Aorta (tissue), 5 donors: ENCODE results near the gene FMNL2. TPM values are rescaled to one million over a fixed set of nuclear protein-coding genes. Genes with fewer than 3 reads are reported as not detected.
"Not testable (repeated sequence)": the region's sequence is repeated elsewhere in the genome, so short reads cannot be mapped to it uniquely, and the experiment has no call there.

Experiments
- ATAC-seq: fragments of 200-7000 bp; cut with Tn5 transposase; one replicate; pipeline ENCODE4 v1.9.1; 2022; ENCODE audit warnings: moderate library complexity; ENCODE audit not compliant: low FRiP score
- DNase-seq, 2 donors: peaks; one replicate each; pipeline ENCODE4 v3.0.0-alpha.2; 2020
- H3K27ac ChIP-seq, 2 donors: one replicate each; pipeline ENCODE4 v1.5.1; 2013; ENCODE audit warnings: low read length in 2 of 2, mild to moderate bottlenecking in 2 of 2, moderate library complexity in 2 of 2, control low read depth in 1 of 2, inconsistent platforms in 1 of 2, low read depth in 1 of 2
- H3K27me3 ChIP-seq, 2 donors: one replicate each; pipeline ENCODE4 v1.6.1; 2013; ENCODE audit warnings: control low read depth in 1 of 2, low read length in 1 of 2, mild to moderate bottlenecking in 1 of 2, moderate library complexity in 1 of 2; ENCODE audit not compliant: insufficient read depth in 2 of 2, control insufficient read depth in 1 of 2
- H3K36me3 ChIP-seq, 2 donors: one replicate each; pipeline ENCODE4 v1.6.1; 2013; ENCODE audit warnings: control low read depth in 1 of 2, low read length in 1 of 2, mild to moderate bottlenecking in 1 of 2; ENCODE audit not compliant: insufficient read depth in 2 of 2, control insufficient read depth in 1 of 2
- H3K4me1 ChIP-seq, 2 donors: one replicate each; pipeline ENCODE4 v1.6.1; 2013; ENCODE audit warnings: low read length in 2 of 2, control low read depth in 1 of 2, mild to moderate bottlenecking in 1 of 2, moderate library complexity in 1 of 2; ENCODE audit not compliant: insufficient read depth in 2 of 2, control insufficient read depth in 1 of 2
- H3K4me3 ChIP-seq, 2 donors: one replicate each; pipeline ENCODE4 v1.5.1; 2013; ENCODE audit warnings: low read length in 2 of 2, control low read depth in 1 of 2, mild to moderate bottlenecking in 1 of 2
- H3K9me3 ChIP-seq: one replicate; pipeline ENCODE4 v1.6.1; 2013; ENCODE audit warnings: mild to moderate bottlenecking, low read length; ENCODE audit not compliant: control insufficient read depth
- WGBS, 2 donors: extraction: QIAGEN DNeasy Blood & Tissue Kit; methylation state at CpG; one replicate each; pipeline ENCODE4 v1.1.7; 2013; 5-methylcytosine and 5-hydroxymethylcytosine counted together
- intact Hi-C, 2 donors: fragments of 100-400 bp; cut with DNase I; formaldehyde crosslinking; loops; one replicate each; pipeline versions ENCODE4 v1.14.2 to v1.15.0; 2022
- polyA plus RNA-seq, 2 donors: library from polyadenylated mRNA; stranded (reverse); fragments of 200-250 nt; gene quantifications; one replicate each; pipeline ENCODE4 v1.2.3, GENCODE V29; 2013
- total RNA-seq, 2 donors: library from RNA; stranded (reverse); fragmentation: NEBNext Ultra II Directional; extraction: Animal tissue kit (Norgen Biotek cat#: 25700); gene quantifications; one replicate each; pipeline ENCODE4 v1.2.1, GENCODE V29; 2021
- donor health status: healthy with polysubstance abuse.
- donor health status: Bipolar disorder and iron deficiency.
- donor health status: DM: no; HTN: no; CAD: no.
- donor health status: DM: no; HTN: no; CAD: no.
- donor health status: DM: yes; HTN: yes; CAD: no.

The FMNL2 gene
- total and polyA plus RNA-seq, 4 donors: 10.7 to 55.1 (median 33.7) TPM

DNA sequence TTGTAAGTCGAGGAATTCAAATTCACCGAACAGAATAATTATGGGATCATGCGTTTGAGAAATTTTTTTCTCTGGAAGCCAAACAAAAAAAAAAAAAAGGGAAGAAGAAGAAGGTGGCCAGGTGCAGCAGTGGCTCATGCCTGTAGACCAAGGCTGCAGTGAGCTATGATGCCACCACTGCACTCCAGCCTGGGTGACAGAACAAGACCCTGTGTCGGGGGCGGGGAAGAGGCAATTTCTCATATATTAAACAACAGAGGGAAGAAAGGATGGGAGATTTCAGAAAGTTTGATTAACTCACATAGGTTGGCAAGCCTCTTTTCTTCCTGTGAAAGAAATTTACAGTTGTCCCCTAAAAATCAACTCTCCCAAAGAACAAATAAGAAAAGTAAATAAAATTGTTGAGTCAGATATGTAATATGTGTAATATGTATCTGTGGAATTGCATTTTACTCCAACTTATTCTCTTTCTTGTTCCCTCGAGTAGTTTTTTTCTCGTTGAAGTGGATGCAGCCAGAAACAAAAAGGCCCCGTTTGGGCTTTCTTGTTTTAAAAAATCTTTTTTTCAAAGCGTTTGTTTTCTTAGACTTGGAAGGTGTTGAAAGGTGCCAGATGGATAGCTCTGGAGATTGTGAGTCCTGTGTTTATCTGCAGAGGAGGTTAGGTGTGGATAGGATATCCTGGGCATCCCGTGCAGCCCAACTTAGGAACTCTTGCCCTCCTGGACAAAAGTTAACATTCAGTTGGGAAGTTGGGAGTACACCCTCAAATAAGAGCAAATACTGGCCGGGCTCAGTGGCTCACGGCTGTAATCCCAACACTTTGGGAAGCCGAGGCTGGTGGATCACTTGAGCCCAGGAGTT is 25.4 kb upstream of the FMNL2 start:
- WGBS, 2 donors: 45 to 50% methylated on average over 13 of the region's 13 CpGs

DNA sequence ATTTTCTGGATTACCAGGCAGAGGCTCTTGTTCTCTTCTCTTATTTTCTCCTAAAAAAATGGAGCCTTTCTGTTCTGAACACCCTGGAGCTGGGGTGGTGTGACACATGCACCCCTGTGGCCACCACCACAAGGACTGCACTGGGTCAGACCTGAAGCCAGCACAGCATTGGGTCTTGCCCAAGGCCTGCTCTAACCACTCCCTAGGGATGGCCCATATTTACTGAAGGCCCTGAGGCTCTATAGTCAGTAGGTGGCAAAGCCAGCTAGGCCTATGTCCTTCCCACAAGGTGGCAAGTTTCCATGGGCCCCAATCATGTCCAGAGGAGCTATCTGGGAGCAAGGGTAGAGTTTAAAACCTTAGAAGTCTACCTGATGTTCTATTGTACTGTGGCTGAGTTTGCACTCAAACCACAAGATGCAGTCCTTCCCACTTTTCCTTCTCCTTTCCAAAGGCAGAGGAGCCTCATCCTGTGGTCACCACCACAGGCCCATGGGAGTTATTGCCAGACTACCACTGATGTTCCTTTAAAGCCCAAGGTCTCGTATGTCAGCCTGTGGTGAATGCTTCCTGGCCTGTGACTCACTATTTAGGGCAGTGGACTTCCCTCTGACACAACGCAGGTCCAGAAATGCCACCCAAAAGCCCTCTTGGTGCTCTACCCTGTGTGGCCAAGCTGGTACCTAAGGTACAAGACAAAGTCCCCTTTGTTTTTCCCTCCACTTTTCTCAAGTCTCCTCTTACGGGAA is 15.0 kb upstream of the FMNL2 start:
- intact Hi-C loops: no loop called here
- 83 to 90% methylated on average over 3 of the region's 3 CpGs for WGBS, 2 donors
- Histone ChIP-seq H3K36me3 (no peaks in the 10 kb centered on the region), H3K27me3 (no peaks in the 10 kb centered on the region), H3K4me1 (no peaks in the 10 kb centered on the region), H3K27ac (no peak overlapping the region), H3K4me3 (no peak overlapping the region), H3K9me3 (no peaks in the 10 kb centered on the region)
- no peak for ATAC-seq
- DNase-seq: no peak

More for the DNA sequence above, 25.4 kb upstream of the FMNL2 start:
- H3K27ac ChIP-seq: no peak overlapping the region
- ATAC-seq: no peak
- intact Hi-C loops: no loop called here
- H3K4me1 ChIP-seq: no peaks in the 10 kb centered on the region
- H3K36me3 ChIP-seq: no peaks in the 10 kb centered on the region
- H3K9me3 ChIP-seq: no peaks in the 10 kb centered on the region
- no peaks in the 10 kb centered on the region for H3K27me3 ChIP-seq
- no peak for DNase-seq
- no peak overlapping the region for H3K4me3 ChIP-seq

GRCh38 chr2:152320814-152321213 is 14.2 kb upstream of the FMNL2 start:
- intact Hi-C loops: no loop called here
- no peaks in the 10 kb centered on the region for H3K36me3 ChIP-seq
- ATAC-seq (no peak), DNase-seq (no peak)
- H3K4me3 ChIP-seq: no peak overlapping the region
- 91 to 94% methylated on average over 5 of the region's 5 CpGs for WGBS, 2 donors
- no peak overlapping the region for H3K27ac ChIP-seq
- H3K27me3 ChIP-seq: no peaks in the 10 kb centered on the region
- H3K4me1 ChIP-seq: no peaks in the 10 kb centered on the region
- H3K9me3 ChIP-seq: no peaks in the 10 kb centered on the region

DNA sequence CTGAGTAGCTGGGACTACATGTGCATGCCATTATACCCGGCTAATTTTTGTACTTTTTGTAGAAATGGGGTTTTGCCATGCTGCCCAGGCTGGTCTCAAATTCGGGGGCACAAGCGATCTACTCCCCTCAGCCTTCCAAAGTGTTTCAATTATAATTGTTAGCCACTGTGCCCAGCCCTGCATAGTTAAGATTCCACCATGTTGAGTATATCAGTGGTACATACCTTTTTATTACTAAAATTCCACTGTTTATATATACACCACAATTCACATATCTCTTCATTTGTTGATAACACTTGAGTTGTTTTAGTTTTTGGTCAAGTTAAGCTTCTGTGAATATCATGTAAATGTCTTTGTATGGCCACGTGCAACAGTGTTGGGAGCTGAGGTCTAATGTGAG is 12.8 kb upstream of the FMNL2 start:
- H3K27me3 ChIP-seq: no peaks in the 10 kb centered on the region

DNA sequence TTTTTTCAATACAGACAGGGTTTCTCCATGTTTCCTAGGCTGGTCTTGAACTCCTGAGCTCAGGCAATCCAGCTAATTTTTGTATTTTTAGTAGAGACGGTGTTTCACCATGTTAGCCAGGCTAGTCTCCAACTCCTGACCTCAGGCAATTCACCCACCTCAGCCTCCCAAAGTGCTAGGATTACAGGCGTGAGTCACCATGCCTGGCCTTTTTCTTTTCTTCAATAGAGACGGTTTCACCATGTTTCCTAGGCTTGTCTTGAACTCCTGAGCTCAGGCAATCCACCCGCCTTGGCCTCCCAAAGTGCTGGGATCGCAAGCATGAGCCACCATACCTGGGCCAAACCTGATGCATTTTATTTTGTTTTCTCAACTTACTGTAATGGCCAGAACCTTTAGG is 9.8 kb upstream of the FMNL2 start:
- WGBS, 2 donors: 92 to 93% methylated on average over 5 of the region's 5 CpGs
- H3K27ac ChIP-seq, H3K4me3 ChIP-seq, intact Hi-C loops, H3K27me3 ChIP-seq, ATAC-seq, DNase-seq, H3K4me1 ChIP-seq, H3K36me3 ChIP-seq, H3K9me3 ChIP-seq: not testable (repeated sequence)

More for the DNA sequence above, 12.8 kb upstream of the FMNL2 start:
- ATAC-seq (no peak), DNase-seq (no peak)
- Histone ChIP-seq H3K4me1 (no peaks in the 10 kb centered on the region), H3K9me3 (no peaks in the 10 kb centered on the region), H3K27ac (no peak overlapping the region), H3K4me3 (no peak overlapping the region), H3K36me3 (no peaks in the 10 kb centered on the region)
- 84 to 89% methylated on average over 4 of the region's 4 CpGs for WGBS, 2 donors
- intact Hi-C loops: no loop called here

- DNase-seq (no peak), ATAC-seq (no peak)
- no peak overlapping the region for H3K4me3 ChIP-seq
- intact Hi-C loops: no loop called here
- no peaks in the 10 kb centered on the region for H3K4me1 ChIP-seq
- no peaks in the 10 kb centered on the region for H3K27me3 ChIP-seq
- no peaks in the 10 kb centered on the region for H3K36me3 ChIP-seq
- 96 to 98% methylated on average over 3 of the region's 3 CpGs for WGBS, 2 donors
- H3K9me3 ChIP-seq: no peaks in the 10 kb centered on the region
- H3K27ac ChIP-seq: no peak overlapping the region
Measured at GRCh38 chr2:152326710-152327109, 8.3 kb upstream of the FMNL2 start.

DNA sequence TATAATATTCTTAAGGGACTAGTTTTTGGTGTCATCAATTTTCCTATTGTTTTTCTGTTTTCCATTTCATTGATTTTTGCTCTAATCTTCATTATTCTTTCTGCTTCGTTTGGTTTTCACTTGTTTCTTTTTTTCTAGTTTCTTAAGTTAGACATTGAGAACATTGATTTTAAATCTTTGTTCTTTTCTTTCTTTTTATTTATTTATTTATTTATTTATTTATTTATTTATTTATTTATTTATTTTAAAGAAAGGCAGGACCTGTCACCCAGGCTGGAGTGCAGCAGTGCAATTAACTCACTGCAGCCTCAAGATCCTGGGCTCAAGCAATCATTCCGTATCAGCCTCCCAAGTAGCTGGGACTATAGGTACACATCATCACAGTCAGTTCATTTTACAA is 7.0 kb upstream of the FMNL2 start:
- no peak overlapping the region for H3K27ac ChIP-seq
- no peaks in the 10 kb centered on the region for H3K9me3 ChIP-seq
- DNase-seq (no peak), ATAC-seq (no peak)
- no peaks in the 10 kb centered on the region for H3K4me1 ChIP-seq
- 91 to 93% methylated on average over 2 of the region's 2 CpGs for WGBS, 2 donors
- no peaks in the 10 kb centered on the region for H3K36me3 ChIP-seq
- H3K4me3 ChIP-seq: no peak overlapping the region
- H3K27me3 ChIP-seq: no peaks in the 10 kb centered on the region
- intact Hi-C loops: no loop called here

DNA sequence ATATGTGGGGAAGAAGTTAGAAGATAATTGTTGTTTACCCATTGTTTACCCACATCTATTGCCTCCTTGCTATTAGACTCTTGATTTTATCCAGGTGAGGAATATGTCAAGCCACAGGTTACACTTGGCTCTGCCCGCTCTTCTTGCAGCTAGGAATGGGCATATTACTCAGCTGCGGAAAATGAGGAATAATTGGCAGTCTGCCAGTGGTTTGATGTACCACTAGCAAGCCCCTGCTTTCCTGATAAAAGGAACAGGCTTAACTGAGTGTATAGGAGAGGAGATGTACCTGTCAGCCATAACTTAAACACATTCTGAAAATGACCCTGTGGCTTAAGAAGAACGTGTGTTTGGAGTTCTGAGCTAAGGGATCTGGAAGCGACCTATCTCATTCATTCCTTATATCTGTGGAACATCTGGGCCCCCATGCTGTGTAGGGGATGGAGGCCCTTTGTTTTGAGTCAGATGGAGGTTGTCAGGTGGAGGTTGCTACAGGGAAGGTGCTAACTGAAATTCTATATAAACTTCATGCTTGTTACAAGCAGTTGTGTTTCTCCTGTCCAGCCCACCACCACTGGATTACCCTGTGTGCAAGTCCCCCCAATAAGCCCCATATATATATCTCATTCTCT is 4.6 kb upstream of the FMNL2 start:
- intact Hi-C loops: loop anchor here (10.0 kb wide), 3 partner anchors 126 to 304 kb away; no protein-coding TSS in a partner anchor
- H3K27me3 ChIP-seq: no peaks in the 10 kb centered on the region
- WGBS, 2 donors: 75 to 79% methylated on average over 4 of the region's 4 CpGs
- no peak overlapping the region for H3K4me3 ChIP-seq
- no peak for ATAC-seq
- no peaks in the 10 kb centered on the region for H3K9me3 ChIP-seq
- no peak for DNase-seq
- H3K27ac ChIP-seq: no peak overlapping the region
- H3K4me1 ChIP-seq: no peaks in the 10 kb centered on the region
- H3K36me3 ChIP-seq: no peaks in the 10 kb centered on the region
